Sciatic nerve (tissue), 2 donors: ENCODE data around the gene C11orf71. TPM values are rescaled to one million over a fixed set of nuclear protein-coding genes. Genes with fewer than 3 reads are reported as not detected.

Experiments used
- ATAC-seq: fragments of 200-7000 bp; cut with Tn5 transposase; one replicate; pipeline ENCODE4 v1.9.1; 2020; ENCODE audit warnings: mild to moderate bottlenecking, moderate library complexity
- DNase-seq: peaks from one replicate; pipeline ENCODE4 v3.0.0-alpha.2; 2020; ENCODE audit warnings: low spot score
- intact Hi-C: fragments of 100-400 bp; cut with DNase I; formaldehyde crosslinking; loops from one replicate; pipeline ENCODE4 v1.14.2; 2022
- total RNA-seq: library from RNA; stranded (reverse); fragmentation: NEBNext Ultra II Directional; extraction: Animal tissue kit (Norgen Biotek cat#: 25700); gene quantifications from one replicate; pipeline ENCODE4 v1.2.1, GENCODE V29; 2021
- donor health status: DM: no; HTN: no; CAD: no.
- donor health status: DM: no; HTN: no; CAD: no.

Gene C11orf71
- total RNA-seq: 8.5 TPM

- peak; percentile 99 for DNase-seq
- ATAC-seq: peak; percentile 98
- intact Hi-C loops: no loop called here
Observed at GRCh38 chr11:114400216-114400914, at the start of gene C11orf71, which contains the start of gene RBM7. Gene C11orf71 (minus strand): TSS chr11:114400511. CDS start chr11:114400331, 180 bp downstream. Gene RBM7 (plus strand): TSS chr11:114400666. CDS start chr11:114400672, 6 bp downstream.

- intact Hi-C loops: no loop called here
Observed at GRCh38 chr11:114449845-114450244, 49.5 kb upstream of the C11orf71 start.

GRCh38 chr11:114448749-114449482, 48.6 kb upstream of the C11orf71 start:
- ATAC-seq: no peak
- no peak for DNase-seq
- intact Hi-C loops: no loop called here

More at GRCh38 chr11:114449845-114450244, 49.5 kb upstream of the C11orf71 start:
- ATAC-seq (no peak), DNase-seq (no peak)

- DNase-seq (no peak), ATAC-seq (no peak)
- intact Hi-C loops: no loop called here
Observed at GRCh38 chr11:114447892-114448291, 47.6 kb upstream of the C11orf71 start.

GRCh38 chr11:114447444-114447843, 47.1 kb upstream of the C11orf71 start:
- no peak for DNase-seq
- intact Hi-C loops: no loop called here
- no peak for ATAC-seq

GRCh38 chr11:114442536-114442935, 42.2 kb upstream of the C11orf71 start:
- intact Hi-C loops: no loop called here
- ATAC-seq: no peak

GRCh38 chr11:114441921-114442320, 41.6 kb upstream of the C11orf71 start:
- no peak for DNase-seq
- intact Hi-C loops: no loop called here
- ATAC-seq: no peak

More at GRCh38 chr11:114442536-114442935, 42.2 kb upstream of the C11orf71 start:
- DNase-seq: no peak

- ATAC-seq (no peak), DNase-seq (no peak)
- intact Hi-C loops: no loop called here
Observed at GRCh38 chr11:114440971-114441763, 40.9 kb upstream of the C11orf71 start.

- ATAC-seq: no peak
- intact Hi-C loops: no loop called here
- DNase-seq: no peak
Observed at GRCh38 chr11:114440121-114440860, 40.0 kb upstream of the C11orf71 start.

- ATAC-seq (peak; percentile 99), DNase-seq (peak; percentile 97)
- intact Hi-C loops: no loop called here
Observed at GRCh38 chr11:114439229-114440120, 39.2 kb upstream of the C11orf71 start, which contains the start of gene REXO2. Gene REXO2 (plus strand): TSS chr11:114439467. CDS start chr11:114439529, 62 bp downstream.

- intact Hi-C loops: no loop called here
- ATAC-seq (no peak), DNase-seq (no peak)
Observed at GRCh38 chr11:114438303-114438702, 38.0 kb upstream of the C11orf71 start.

GRCh38 chr11:114433376-114433775, 33.1 kb upstream of the C11orf71 start:
- intact Hi-C loops: no loop called here

GRCh38 chr11:114432893-114433292, 32.6 kb upstream of the C11orf71 start:
- intact Hi-C loops: no loop called here
- DNase-seq (no peak), ATAC-seq (no peak)

More at GRCh38 chr11:114433376-114433775, 33.1 kb upstream of the C11orf71 start:
- DNase-seq (no peak), ATAC-seq (no peak)

GRCh38 chr11:114430290-114430689, 30.0 kb upstream of the C11orf71 start:
- ATAC-seq (no peak), DNase-seq (no peak)
- intact Hi-C loops: no loop called here

GRCh38 chr11:114426280-114426679, 26.0 kb upstream of the C11orf71 start:
- intact Hi-C loops: no loop called here
- no peak for ATAC-seq
- DNase-seq: no peak

GRCh38 chr11:114416441-114416961, 16.2 kb upstream of the C11orf71 start:
- DNase-seq: no peak
- intact Hi-C loops: no loop called here
- ATAC-seq: peak; percentile 73

- intact Hi-C loops: no loop called here
- DNase-seq: no peak
- ATAC-seq: no peak
Observed at GRCh38 chr11:114413958-114414357, 13.6 kb upstream of the C11orf71 start.
